ENCODE measurements around the gene CISD2.
"Not testable (repeated sequence)": the region's sequence is repeated elsewhere in the genome, so short reads cannot be mapped to it uniquely, and the experiment has no call there.

The CISD2 gene

GRCh38 chr4:102883278-102883677, 14.5 kb downstream of the CISD2 start:
- no peak for TF ChIP-seq CTCF (IDR thresholded peaks at IDR 0.05; ENCODE audit: low read depth, low read length)
- no peak for DNase-seq (ENCODE audit: extremely low read depth, low read depth)

GRCh38 chr4:102888570-102888969, 19.8 kb downstream of the CISD2 start:
- DNase-seq (ENCODE audit: extremely low read depth, low read depth): not testable (repeated sequence)

- DNase-seq (ENCODE audit: extremely low read depth, low read depth): not testable (repeated sequence)
These were observed 21.1 kb downstream of the CISD2 start for GRCh38 chr4:102889866-102890265.

GRCh38 chr4:102896547-102896946, 27.8 kb downstream of the CISD2 start:
- not testable (repeated sequence) for DNase-seq (ENCODE audit: extremely low read depth, low read depth)

- DNase-seq (ENCODE audit: extremely low read depth, low read depth): not testable (repeated sequence)
These were observed 28.8 kb downstream of the CISD2 start for GRCh38 chr4:102897610-102898009.

- no peak for DNase-seq (ENCODE audit: extremely low read depth, low read depth)
- TF ChIP-seq CTCF (IDR thresholded peaks at IDR 0.05; ENCODE audit: low read depth, low read length): no peak
These were observed 33.0 kb downstream of the CISD2 start for GRCh38 chr4:102901804-102902203.

- no peak for DNase-seq (ENCODE audit: extremely low read depth, low read depth)
- TF ChIP-seq CTCF (IDR thresholded peaks at IDR 0.05; ENCODE audit: low read depth, low read length): no peak
These were observed 50.1 kb downstream of the CISD2 start for GRCh38 chr4:102918859-102919258.

- not testable (repeated sequence) for DNase-seq (ENCODE audit: extremely low read depth, low read depth)
These were observed 50.9 kb downstream of the CISD2 start for GRCh38 chr4:102919697-102920096.

- no peak for TF ChIP-seq CTCF (IDR thresholded peaks at IDR 0.05; ENCODE audit: low read depth, low read length)
- no peak for DNase-seq (ENCODE audit: extremely low read depth, low read depth)
These were observed 66.9 kb downstream of the CISD2 start for GRCh38 chr4:102935716-102936115.

- DNase-seq (ENCODE audit: extremely low read depth, low read depth): not testable (repeated sequence)
These were observed 69.3 kb downstream of the CISD2 start for GRCh38 chr4:102938063-102938462.

All from AG09319 (cell line).